Measurements from ENCODE around the gene GTF2IRD1. TPM values are rescaled to one million over a fixed set of nuclear protein-coding genes. Genes with fewer than 3 reads are reported as not detected.
A peak's percentile ranks its signal among the peaks of the same experiment; 100 is the strongest.

Gene GTF2IRD1
- total RNA-seq, 1 donor from 2014 or later: 16.3 TPM

DNA sequence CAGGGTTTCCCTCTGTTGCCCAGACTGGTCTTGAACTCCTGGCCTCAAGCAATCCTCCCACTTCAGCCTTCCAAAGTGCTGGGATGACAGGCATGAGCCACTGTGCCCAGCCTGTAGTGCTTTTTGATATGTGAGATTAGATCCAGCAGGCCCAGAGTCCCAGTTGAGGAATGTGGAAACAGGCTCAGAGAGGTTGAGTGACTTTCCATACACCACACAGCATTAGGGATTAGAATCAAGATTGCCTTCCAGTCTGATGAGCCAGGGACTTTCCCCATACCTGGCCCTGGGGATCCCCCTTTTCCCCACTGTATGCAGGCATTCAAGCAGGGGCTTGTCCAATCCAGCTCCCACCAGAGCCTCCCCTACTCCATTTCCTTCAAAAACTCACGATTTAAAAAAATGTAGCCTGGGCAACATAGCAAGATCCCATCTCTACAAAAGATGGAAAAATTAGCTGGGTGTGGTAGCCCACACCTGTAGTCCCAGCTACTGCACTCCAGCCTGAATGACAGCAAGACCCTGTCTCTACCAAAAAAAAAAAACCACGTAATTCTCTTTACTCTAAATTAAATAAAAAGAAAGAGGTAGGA is 128.8 kb downstream of the GTF2IRD1 start:
- H3K4me1 ChIP-seq: peaks cover 20% of the 10 kb centered on the region
- H3K27ac ChIP-seq: no peak overlapping the region
- no peak overlapping the region for H3K4me3 ChIP-seq
- DNase-seq (no peak), ATAC-seq (no peak)
- intact Hi-C loops (cut with DNase I): no loop called here
- no peak for TF ChIP-seq CTCF (IDR thresholded peaks at IDR 0.05)
- H3K27me3 ChIP-seq (ENCODE audit: low read depth): no peaks in the 10 kb centered on the region
- H3K9me3 ChIP-seq: no peaks in the 10 kb centered on the region
- H3K36me3 ChIP-seq: no peaks in the 10 kb centered on the region

GRCh38 chr7:74583630-74584029 is 129.9 kb downstream of the GTF2IRD1 start:
- no peak for ATAC-seq

GRCh38 chr7:74584160-74584954 is 130.7 kb downstream of the GTF2IRD1 start:
- Histone ChIP-seq H3K27ac (no peak overlapping the region), H3K4me1 (peaks cover 29% of the 10 kb centered on the region), H3K36me3 (no peaks in the 10 kb centered on the region), H3K4me3 (no peak overlapping the region), H3K27me3 (ENCODE audit: low read depth) (no peaks in the 10 kb centered on the region), H3K9me3 (no peaks in the 10 kb centered on the region)
- intact Hi-C loops (cut with DNase I): no loop called here
- DNase-seq (no peak), ATAC-seq (no peak)
- TF ChIP-seq CTCF (IDR thresholded peaks at IDR 0.05): no peak

More at GRCh38 chr7:74583630-74584029, 129.9 kb downstream of the GTF2IRD1 start:
- no peak for TF ChIP-seq CTCF (IDR thresholded peaks at IDR 0.05)
- intact Hi-C loops (cut with DNase I): no loop called here
- Histone ChIP-seq H3K4me1 (peaks cover 29% of the 10 kb centered on the region), H3K27ac (no peak overlapping the region), H3K36me3 (no peaks in the 10 kb centered on the region), H3K4me3 (no peak overlapping the region), H3K9me3 (no peaks in the 10 kb centered on the region), H3K27me3 (ENCODE audit: low read depth) (no peaks in the 10 kb centered on the region)
- DNase-seq: no peak

GRCh38 chr7:74585844-74586243 is 132.1 kb downstream of the GTF2IRD1 start:
- no peak overlapping the region for H3K4me3 ChIP-seq
- intact Hi-C loops (cut with DNase I): no loop called here
- H3K4me1 ChIP-seq: peaks cover 19% of the 10 kb centered on the region
- no peaks in the 10 kb centered on the region for H3K9me3 ChIP-seq
- no peak overlapping the region for H3K27ac ChIP-seq
- no peak for ATAC-seq
- H3K36me3 ChIP-seq: peaks cover 3% of the 10 kb centered on the region
- DNase-seq: no peak
- TF ChIP-seq CTCF (IDR thresholded peaks at IDR 0.05): no peak
- H3K27me3 ChIP-seq (ENCODE audit: low read depth): no peaks in the 10 kb centered on the region

DNA sequence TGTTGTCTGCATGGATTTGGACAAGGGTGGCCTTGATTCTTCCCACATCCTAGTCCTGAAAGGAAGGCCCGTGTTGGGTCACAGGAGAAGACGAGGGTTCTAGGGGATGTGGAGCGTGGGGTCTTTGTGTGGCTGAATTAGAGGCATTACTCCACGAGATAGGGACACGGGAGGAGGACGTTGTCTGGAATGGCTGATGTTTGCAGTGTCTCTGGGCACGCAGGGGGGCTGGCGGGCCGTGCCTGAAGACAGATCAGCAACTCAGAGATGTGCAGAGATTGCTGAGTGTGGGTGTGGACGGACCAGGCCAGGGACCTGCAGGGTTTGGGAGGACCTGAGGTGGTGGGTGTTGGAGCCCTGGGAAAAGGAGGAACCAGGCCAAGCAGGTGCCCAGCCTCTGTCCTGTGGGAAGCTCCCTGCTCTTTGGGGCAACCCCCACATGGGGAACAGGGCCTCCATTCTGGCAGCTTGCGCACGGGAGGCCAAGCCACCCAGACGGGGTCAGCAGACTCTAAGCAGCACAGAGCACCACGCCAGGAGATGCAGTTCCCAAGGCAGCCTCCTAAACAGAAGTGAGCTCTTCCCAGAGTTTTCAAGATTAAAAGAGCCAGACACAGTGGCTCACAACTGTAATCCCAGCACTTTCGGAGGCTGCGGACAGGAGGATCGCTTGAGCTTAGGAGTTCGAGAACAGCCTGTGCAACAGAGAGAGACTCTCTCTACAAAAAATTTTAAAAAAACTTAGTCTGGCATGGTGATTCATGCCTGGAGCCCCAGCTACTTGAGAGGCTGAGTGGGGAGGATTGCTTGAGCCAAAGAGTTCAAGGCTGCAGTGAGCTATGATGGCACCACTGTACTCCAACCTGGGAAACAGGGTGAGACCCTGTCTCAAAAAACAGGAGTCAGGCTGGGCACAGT is 132.8 kb downstream of the GTF2IRD1 start:
- peaks cover 7% of the 10 kb centered on the region for H3K36me3 ChIP-seq
- no peaks in the 10 kb centered on the region for H3K9me3 ChIP-seq
- DNase-seq (no peak), ATAC-seq (no peak)
- H3K27me3 ChIP-seq (ENCODE audit: low read depth): no peaks in the 10 kb centered on the region
- TF ChIP-seq CTCF (IDR thresholded peaks at IDR 0.05): no peak
- intact Hi-C loops (cut with DNase I): no loop called here
- no peak overlapping the region for H3K4me3 ChIP-seq
- peak overlapping the region; percentile 56 for H3K27ac ChIP-seq
- H3K4me1 ChIP-seq: peaks cover 18% of the 10 kb centered on the region

Measured in lower lobe of right lung (tissue), 2 donors.